Activated B cell treated with CpG ODN at 0.5 μM for 24 hours (primary cell): ENCODE measurements around the gene DAND5. TPM values are rescaled to one million over a fixed set of nuclear protein-coding genes. Genes with fewer than 3 reads are reported as not detected.
"Not testable (repeated sequence)": the region's sequence is repeated elsewhere in the genome, so short reads cannot be mapped to it uniquely, and the experiment has no call there.

ENCODE experiments used
- ATAC-seq: fragments of 200-7000 bp; cut with Tn5 transposase; one replicate; pipeline ENCODE4 v1.10.0; 2021; ENCODE audit warnings: low read depth, mild to moderate bottlenecking, moderate library complexity
- CTCF ChIA-PET: fragments of 350-600 bp; sonication (Branson Sonifier 250); formaldehyde crosslinking; loops from one replicate; lab custom pipeline; 2021; ENCODE audit warnings: antibody characterized with exemption; lab: Charles Lee
- POLR2A ChIA-PET: fragments of 350-600 bp; sonication (Branson Sonifier 250); formaldehyde crosslinking; loops from one replicate; lab custom pipeline; 2021; ENCODE audit warnings: antibody characterized with exemption; lab: Charles Lee
- DNase-seq: peaks from one replicate; pipeline ENCODE4 v3.0.0; 2022
- H3K27ac Mint-ChIP-seq: one replicate; pipeline ENCODE4 v1.8.0; 2020; ENCODE audit warnings: mixed read lengths
- H3K27me3 Mint-ChIP-seq: one replicate; pipeline ENCODE4 v1.8.0; 2021; ENCODE audit warnings: mixed read lengths
- H3K36me3 Mint-ChIP-seq: one replicate; pipeline ENCODE4 v1.8.0; 2021; ENCODE audit warnings: low read depth, mixed read lengths
- H3K4me1 Mint-ChIP-seq: one replicate; pipeline ENCODE4 v1.8.0; 2021; ENCODE audit warnings: mixed read lengths
- H3K4me3 Mint-ChIP-seq: one replicate; pipeline ENCODE4 v1.8.0; 2020; ENCODE audit warnings: mild to moderate bottlenecking, mixed read lengths
- H3K9me3 Mint-ChIP-seq: one replicate; pipeline ENCODE4 v1.8.0; 2020; ENCODE audit warnings: mixed read lengths
- CTCF ChIP-seq: fragments of 200-600 bp; IDR thresholded peaks from one replicate; pipeline ENCODE4 v1.8.0; 2022; ENCODE audit warnings: antibody characterized with exemption, mild to moderate bottlenecking
- intact Hi-C: fragments of 100-400 bp; cut with micrococcal nuclease; formaldehyde crosslinking; loops from one replicate; pipeline ENCODE4 v1.15.1; 2024
- total RNA-seq: library from RNA; stranded (reverse); gene quantifications from 2 replicates; pipeline ENCODE4 v1.2.3, GENCODE V29; 2022

DAND5 gene
- total RNA-seq, 1 donor from 2014 or later, result not detected

DNA sequence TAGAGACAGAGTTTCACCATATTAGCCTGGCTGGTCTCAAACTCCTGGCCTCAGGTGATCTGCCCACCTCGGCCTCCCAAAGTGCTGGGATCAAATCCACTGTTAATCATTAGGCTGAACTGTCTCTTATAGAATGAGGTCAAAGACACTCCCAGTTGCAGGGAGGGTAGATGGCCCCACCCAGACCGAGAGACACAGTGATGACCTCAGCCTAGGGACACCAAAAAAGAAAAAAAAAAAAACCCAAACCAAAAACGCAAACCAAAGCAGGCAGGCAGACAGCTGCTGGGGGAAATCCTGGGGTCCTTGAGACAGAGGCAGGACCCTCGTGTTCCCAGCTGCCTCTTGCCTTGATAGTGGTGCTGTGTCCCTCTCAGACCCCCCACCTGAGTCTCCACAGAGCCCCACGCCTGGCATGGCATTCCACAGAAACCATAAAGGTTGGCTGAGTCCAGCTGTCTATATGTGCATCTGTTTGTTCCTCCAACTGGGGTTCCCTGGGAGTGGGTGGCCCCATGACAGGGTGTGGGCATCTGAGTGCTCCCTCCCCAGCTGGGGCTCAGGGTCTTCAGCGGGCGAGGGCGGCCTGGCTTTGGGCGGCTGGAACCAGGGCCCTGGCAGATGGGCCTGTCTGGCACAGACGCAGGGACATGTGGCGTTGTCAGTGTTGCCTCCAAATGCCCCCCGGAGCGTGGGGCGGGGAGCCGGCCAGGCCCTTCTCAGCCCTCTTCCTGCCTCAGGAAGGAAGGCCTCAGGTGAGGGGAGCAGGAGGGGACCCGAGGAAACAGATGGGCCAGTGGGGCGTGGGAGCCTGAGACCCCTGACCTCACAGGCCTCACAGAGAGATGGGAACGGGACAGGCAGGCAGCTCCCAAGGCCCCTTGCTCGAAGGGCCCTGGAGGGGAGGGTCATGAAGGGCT lies 5.2 kb downstream of the DAND5 start:
- Mint-ChIP-seq H3K4me1 (peaks cover 6% of the 10 kb centered on the region), H3K4me3 (no peak overlapping the region), H3K27me3 (peaks cover 7% of the 10 kb centered on the region), H3K36me3 (no peaks in the 10 kb centered on the region), H3K9me3 (no peaks in the 10 kb centered on the region), H3K27ac (no peak overlapping the region)
- DNase-seq (no peak), ATAC-seq (no peak)
- POLR2A ChIA-PET, result interaction anchor here (0.7 kb wide), 1 partner anchor 74 kb away, joined by 4 read pairs; no protein-coding TSS in a partner anchor
- CTCF ChIA-PET, result interaction anchor here (1.0 kb wide), 1 partner anchor 9 kb away, joined by 4 read pairs; no protein-coding TSS in a partner anchor
- intact Hi-C loops, result loop anchor here (5.0 kb wide), 3 partner anchors 223 to 888 kb away; no protein-coding TSS in a partner anchor
- no peak for TF ChIP-seq CTCF

DNA sequence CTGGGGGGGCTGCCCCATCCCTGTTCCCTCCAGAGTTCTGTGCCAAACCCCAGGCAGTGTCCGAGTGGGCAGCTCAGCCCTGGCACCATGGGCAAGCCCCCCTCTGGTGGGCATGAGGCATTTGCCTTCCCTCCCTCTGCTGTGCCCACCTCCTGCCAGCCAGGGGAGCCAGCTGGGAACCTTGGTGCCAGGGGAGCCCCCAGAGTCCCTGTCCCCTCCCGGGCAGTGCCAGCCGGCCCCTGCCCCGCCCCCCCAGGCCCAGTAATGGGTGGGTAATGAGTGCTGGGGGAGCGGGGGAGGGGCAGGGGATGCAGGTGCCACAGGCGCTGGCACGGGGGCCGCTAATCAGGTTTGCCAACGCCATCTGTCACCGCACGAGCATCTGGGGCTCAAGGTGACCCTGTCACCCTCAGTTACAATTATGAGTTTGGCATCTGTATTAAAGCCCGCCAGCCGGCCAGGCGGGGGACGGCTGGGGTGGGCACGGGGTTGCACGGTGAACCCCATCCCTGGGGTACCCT lies 5.9 kb downstream of the DAND5 start:
- no peaks in the 10 kb centered on the region for H3K36me3 Mint-ChIP-seq
- CTCF ChIA-PET, result interaction anchor here (1.0 to 5.9 kb wide), 4 partner anchors 9 to 119 kb away, joined by 4 to 106 read pairs (median 54); no protein-coding TSS in a partner anchor
- intact Hi-C loops, result loop anchor here (5.0 kb wide), 3 partner anchors 222 to 887 kb away; no protein-coding TSS in a partner anchor
- peaks cover 7% of the 10 kb centered on the region for H3K27me3 Mint-ChIP-seq
- no peaks in the 10 kb centered on the region for H3K9me3 Mint-ChIP-seq
- ATAC-seq (no peak), DNase-seq (no peak)
- H3K4me1 Mint-ChIP-seq, result peaks cover 10% of the 10 kb centered on the region
- no peak overlapping the region for H3K27ac Mint-ChIP-seq
- POLR2A ChIA-PET, result interaction anchor here (0.7 kb wide), 1 partner anchor 73 kb away, joined by 4 read pairs; no protein-coding TSS in a partner anchor
- TF ChIP-seq CTCF, result no peak
- no peak overlapping the region for H3K4me3 Mint-ChIP-seq

GRCh38 chr19:12976109-12976508 lies 6.7 kb downstream of the DAND5 start:
- DNase-seq, H3K9me3 Mint-ChIP-seq, H3K4me3 Mint-ChIP-seq, H3K27me3 Mint-ChIP-seq, ATAC-seq, H3K27ac Mint-ChIP-seq, H3K36me3 Mint-ChIP-seq: not testable (repeated sequence)
- intact Hi-C loops, result loop anchor here (5.0 kb wide), 3 partner anchors 221 to 886 kb away; no protein-coding TSS in a partner anchor
- ChIA-PET CTCF (interaction anchor here (1.6 to 5.9 kb wide), 4 partner anchors 10 to 285 kb away, joined by 5 to 106 read pairs (median 54); no protein-coding TSS in a partner anchor), POLR2A (interaction anchor here (2.4 kb wide), 1 partner anchor 118 kb away, joined by 28 read pairs; no protein-coding TSS in a partner anchor)
- peaks cover 10% of the 10 kb centered on the region for H3K4me1 Mint-ChIP-seq

DNA sequence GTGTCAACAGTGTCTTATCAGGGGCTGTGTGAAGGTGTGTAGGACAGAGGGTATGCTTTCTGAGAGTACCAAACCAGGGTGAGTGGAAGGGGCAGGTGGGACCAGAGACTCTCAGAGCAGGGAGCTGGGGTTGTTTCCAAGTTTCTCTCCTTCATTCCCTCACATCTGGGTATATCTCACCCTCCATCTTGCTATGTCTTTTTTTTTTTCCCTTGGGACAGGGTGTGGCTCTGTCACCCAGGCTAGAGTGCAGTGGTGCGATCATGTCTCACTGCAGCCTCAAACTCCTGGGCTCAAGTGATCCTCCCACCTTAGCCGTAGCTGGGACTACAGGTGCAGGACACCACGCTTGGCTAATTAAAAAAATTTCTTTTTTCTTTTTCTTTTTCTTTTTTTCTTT lies 10.6 kb downstream of the DAND5 start:
- ATAC-seq (no peak), DNase-seq (no peak)
- peaks cover 7% of the 10 kb centered on the region for H3K27me3 Mint-ChIP-seq
- no peak overlapping the region for H3K4me3 Mint-ChIP-seq
- ChIA-PET CTCF (interaction anchor here (0.7 to 5.9 kb wide), 5 partner anchors 15 to 166 kb away, joined by 3 to 106 read pairs (median 3); no protein-coding TSS in a partner anchor), POLR2A (interaction anchor here (0.6 to 1.3 kb wide), 6 partner anchors 81 to 795 kb away, joined by 3 to 8 read pairs (median 4); no protein-coding TSS in a partner anchor)
- H3K36me3 Mint-ChIP-seq, result no peaks in the 10 kb centered on the region
- H3K4me1 Mint-ChIP-seq, result peaks cover 10% of the 10 kb centered on the region
- H3K9me3 Mint-ChIP-seq, result no peaks in the 10 kb centered on the region
- no peak for TF ChIP-seq CTCF
- no peak overlapping the region for H3K27ac Mint-ChIP-seq
- intact Hi-C loops, result loop anchor here (5.0 kb wide), 3 partner anchors 217 to 882 kb away; no protein-coding TSS in a partner anchor

DNA sequence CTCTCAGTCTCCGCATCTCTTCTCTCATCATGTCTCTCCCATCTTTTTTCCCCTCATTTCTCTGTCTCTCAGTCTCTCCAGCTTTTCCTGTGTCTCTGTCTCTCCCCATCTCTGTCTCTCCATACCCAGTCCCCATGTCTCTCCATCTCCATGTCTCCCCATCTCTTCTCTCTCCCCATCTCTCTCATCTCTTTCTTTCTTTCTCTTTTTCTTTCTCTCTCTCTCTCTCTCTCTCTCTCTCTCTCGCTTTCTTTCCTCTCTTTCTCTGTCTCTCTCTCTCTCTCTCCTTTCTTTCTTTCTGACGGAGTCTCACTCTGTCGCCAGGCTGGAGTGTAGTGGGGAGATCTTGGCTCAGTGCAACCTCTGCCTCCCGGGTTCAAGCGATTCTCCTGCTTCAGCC lies 13.3 kb downstream of the DAND5 start:
- peaks cover 10% of the 10 kb centered on the region for H3K4me1 Mint-ChIP-seq
- H3K27me3 Mint-ChIP-seq, result peaks cover 7% of the 10 kb centered on the region
- ChIA-PET CTCF (interaction anchor here (0.9 to 3.8 kb wide), 2 partner anchors 17 to 112 kb away, joined by 3 to 21 read pairs; no protein-coding TSS in a partner anchor), POLR2A (no interaction called here)
- no peak overlapping the region for H3K27ac Mint-ChIP-seq
- intact Hi-C loops, result loop anchor here (1.0 kb wide), 5 partner anchors 52 to 173 kb away; partner anchors contain the start of genes IER2 and STX10
- no peak overlapping the region for H3K4me3 Mint-ChIP-seq
- H3K9me3 Mint-ChIP-seq, result no peaks in the 10 kb centered on the region
- no peaks in the 10 kb centered on the region for H3K36me3 Mint-ChIP-seq
- no peak for TF ChIP-seq CTCF
- ATAC-seq, result no peak
- DNase-seq, result no peak
